PFSK-1 (cell line): ENCODE measurements around the gene ZMYND19.

Experiments used
- SIN3A ChIP-seq: IDR thresholded peaks from 2 replicates; pipeline ENCODE4 v1.6.1; 2012; ENCODE audit warnings: mild to moderate bottlenecking, low read length, moderate library complexity, borderline replicate concordance; ENCODE audit not compliant: insufficient read depth
- TAF1 ChIP-seq: IDR thresholded peaks from 2 replicates; pipeline ENCODE4 v1.6.1; 2012; ENCODE audit warnings: low read length, control low read depth, borderline replicate concordance; ENCODE audit not compliant: insufficient read depth

DNA sequence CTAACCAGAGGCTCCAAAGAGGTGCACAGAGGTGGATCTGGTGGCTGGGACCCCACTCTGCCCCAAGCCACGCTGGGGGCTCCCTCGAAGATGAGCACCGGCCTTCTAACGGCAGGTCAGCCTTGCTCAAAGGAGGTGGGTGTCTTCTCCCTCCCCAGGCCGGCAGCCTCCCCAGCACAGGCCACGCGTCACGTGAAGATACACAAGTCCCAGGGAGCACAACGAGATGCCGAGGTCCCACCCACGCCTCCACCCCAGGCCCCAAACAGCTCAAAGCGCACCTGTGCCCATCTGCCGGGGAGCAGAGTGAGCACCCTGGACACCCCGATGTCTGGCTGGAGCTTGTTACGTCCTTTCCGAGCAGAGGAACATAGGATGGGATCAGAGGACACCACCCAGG lies 52.3 kb downstream of the ZMYND19 start:
- no peak for TF ChIP-seq TAF1
- no peak for TF ChIP-seq SIN3A
